K562 (cell line): ENCODE data around the gene OPN1MW3. TPM values are rescaled to one million over a fixed set of nuclear protein-coding genes. Genes with fewer than 3 reads are reported as not detected.

ENCODE experiments used
- ATAC-seq: fragments of 200-7000 bp; cut with Tn5 transposase; 3 replicates; pipeline ENCODE4 v1.9.1; 2020; ENCODE audit warnings: moderate library complexity
- BruUV-seq: library from RNA; stranded (reverse); fragments of 400-500 nt; replicated peaks from 2 replicates; lab custom pipeline; 2021; lab: Mats Ljungman, UMichigan
- CTCF ChIA-PET: fragments of 300-600 bp; formaldehyde crosslinking; extraction: SDS; loops from one replicate; lab custom pipeline; 2021; ENCODE audit warnings: low intra/inter-chr PET ratio; lab: Yijun Ruan, JAX
- POLR2A ChIA-PET: fragments of 300-600, 350-650 bp; sonication (Branson Sonifier 250); formaldehyde crosslinking; extraction: SDS; loops from one replicate; lab custom pipeline; 2021; ENCODE audit warnings: antibody characterized with exemption, inconsistent platforms; lab: Yijun Ruan, JAX
- DNase-seq, 4 experiments: peaks; one replicate each; pipeline versions ENCODE4 v3.0.0 to v3.0.0-alpha.2; 2011 to 2018; ENCODE audit warnings: low spot score in 3 of 4, mixed read lengths in 3 of 4; ENCODE audit errors: extremely low read depth in 1 of 4
- FAIRE-seq: peaks from 2 replicates; lab custom pipeline; 2011; peaks lifted over from hg19 to GRCh38; lab: Jason Lieb, UNC
- H2AFZ ChIP-seq: 2 replicates; pipeline ENCODE4 v1.6.0; 2011; ENCODE audit warnings: low read depth, low read length, control low read depth, inconsistent platforms
- H3K27ac ChIP-seq: fragments of 200-600 bp; 3 replicates; pipeline ENCODE4 v1.8.0; 2011; ENCODE audit warnings: low read depth, mild to moderate bottlenecking, control low read depth, inconsistent platforms, low read length, moderate library complexity, mixed read lengths; ENCODE audit errors: extremely low read depth
- H3K27me3 ChIP-seq, 2 experiments: fragments of 300-600 bp in 1 of 2; 2 replicates in 1 of 2; 3 replicates in 1 of 2; pipeline versions ENCODE4 v1.6.0 to v1.8.0; 2011; ENCODE audit warnings: inconsistent platforms in 2 of 2, low read length in 2 of 2, mild to moderate bottlenecking in 1 of 2, mixed read lengths in 1 of 2, moderate library complexity in 1 of 2; ENCODE audit not compliant: control insufficient read depth in 2 of 2, insufficient read depth in 2 of 2
- H3K36me3 ChIP-seq: fragments of 300-600 bp; 3 replicates; pipeline ENCODE4 v1.8.0; 2011; ENCODE audit warnings: mild to moderate bottlenecking, low read length, inconsistent platforms; ENCODE audit not compliant: control insufficient read depth, insufficient read depth
- H3K4me1 ChIP-seq, 2 experiments: fragments of 200-600 bp in 1 of 2; replicated peaks in 1 of 2; 2 replicates in 1 of 2; 3 replicates in 1 of 2; pipeline versions ENCODE4 v1.5.1 to v1.8.0; 2011; ENCODE audit warnings: inconsistent platforms in 2 of 2, low read length in 2 of 2, mild to moderate bottlenecking in 1 of 2, mixed read lengths in 1 of 2, moderate library complexity in 1 of 2; ENCODE audit not compliant: control insufficient read depth in 2 of 2, insufficient read depth in 2 of 2
- H3K4me2 ChIP-seq: 2 replicates; pipeline ENCODE4 v1.6.1; 2011; ENCODE audit warnings: low read length, control low read depth, inconsistent platforms, mixed read lengths; ENCODE audit not compliant: insufficient read depth
- H3K4me3 ChIP-seq: fragments of 200-600 bp; sonication (generic), shearing (Covaris generic); 2 replicates; pipeline ENCODE4 v1.5.1; 2016; ENCODE audit warnings: control low read depth, inconsistent platforms
- H3K79me2 ChIP-seq: fragments of 200-600 bp; 3 replicates; pipeline ENCODE4 v1.8.0; 2011; ENCODE audit warnings: low read length, inconsistent platforms; ENCODE audit not compliant: control insufficient read depth, insufficient read depth
- H3K9ac ChIP-seq, 2 experiments: 2 replicates each; pipeline versions ENCODE4 v1.6.0 to v1.6.1; 2011; ENCODE audit warnings: low read depth in 2 of 2, low read length in 2 of 2, control low read depth in 1 of 2, inconsistent platforms in 1 of 2, mild to moderate bottlenecking in 1 of 2, mixed read lengths in 1 of 2; ENCODE audit not compliant: insufficient read depth in 1 of 2
- H3K9me1 ChIP-seq: one replicate; pipeline ENCODE4 v1.6.0; 2011; ENCODE audit warnings: inconsistent platforms, mild to moderate bottlenecking, low read length, moderate library complexity; ENCODE audit not compliant: control insufficient read depth, insufficient read depth
- H3K9me3 ChIP-seq: replicated peaks from 2 replicates; pipeline ENCODE4 v1.5.1; 2011; ENCODE audit warnings: low read depth, low read length, inconsistent platforms; ENCODE audit not compliant: control insufficient read depth, insufficient read depth
- H4K20me1 ChIP-seq: replicated peaks from 2 replicates; pipeline ENCODE4 v1.6.1; 2011; ENCODE audit warnings: low read length, inconsistent platforms, mixed read lengths; ENCODE audit not compliant: control insufficient read depth, insufficient read depth
- CHD7 ChIP-seq: fragments of 200-600 bp; sonication (generic); IDR thresholded peaks from one replicate; pipeline ENCODE4 v1.6.1; 2012; ENCODE audit warnings: mild to moderate bottlenecking, low read depth, low read length, inconsistent platforms
- KHSRP ChIP-seq: fragments of 450-650 bp; IDR thresholded peaks from 2 replicates; pipeline ENCODE4 v1.6.1; 2017
- NFIC ChIP-seq: fragments of 450-650 bp; IDR thresholded peaks from 2 replicates; pipeline ENCODE4 v1.6.1; 2017; ENCODE audit warnings: mild to moderate bottlenecking, inconsistent platforms
- ZNF431 ChIP-seq: sonication (generic); formaldehyde crosslinking; IDR thresholded peaks from 2 replicates; pipeline ENCODE4 v1.8.0; 2022; ENCODE audit warnings: mild to moderate bottlenecking, missing genetic modification reagents
- ZNF699 ChIP-seq: fragments of 250-450 bp; sonication (Bioruptor Pico); IDR thresholded peaks from 2 replicates; pipeline ENCODE4 v1.8.0; 2021; ENCODE audit warnings: mild to moderate bottlenecking, moderate library complexity; ENCODE audit not compliant: insufficient replicate concordance
- WGBS: fragments of 100-300 bp; shearing (Covaris generic); methylation state at CpG from one replicate; pipeline ENCODE4 v1.1.6; 2016; ENCODE audit warnings: low coverage, mixed read lengths; ENCODE audit not compliant: insufficient coverage; ENCODE audit errors: missing lambda C conversion rate; 5-methylcytosine and 5-hydroxymethylcytosine counted together
- in situ Hi-C: fragments of 300-500 bp; cut with MboI; formaldehyde crosslinking; loops from 4 replicates; pipeline ENCODE4 v1.15.0; 2018; ENCODE audit warnings: inconsistent platforms, mixed read lengths
- intact Hi-C: fragments of 100-400 bp; cut with micrococcal nuclease; formaldehyde crosslinking; loops from 2 replicates; pipeline ENCODE4 v1.14.2; 2022
- polyA plus RNA-seq, 8 experiments: library from polyadenylated mRNA; depleted of rRNA in 4 of 8; stranded (reverse) in 5 of 8; unstranded in 3 of 8; fragments of >200 nt; fragmentation: Nextera tagmentation in 2 of 8; fragmentation: Illumina TruSeq in 1 of 8; extraction: Ambion mirVana in 2 of 8; extraction: Trizol in 1 of 8; gene quantifications; 2 replicates each; pipeline versions ENCODE4 v1.2.1 to v1.2.3, GENCODE V29; 2011 to 2014; ENCODE audit warnings: inconsistent platforms in 1 of 8, missing spikeins in 1 of 8
- total RNA-seq, 7 experiments: library from RNA; depleted of rRNA in 6 of 7; stranded (reverse); fragments of >200 nt in 6 of 7; fragmentation: Illumina TruSeq in 2 of 7; extraction: Trizol in 2 of 7; gene quantifications; 2 replicates each; pipeline versions ENCODE4 v1.2.1 to v1.2.3, GENCODE V29; 2011 to 2021; ENCODE audit warnings: low replicate concordance in 1 of 7
- TF ChIP-seq, protein P1 (sequence below): fragments of 250-450 bp; sonication (Bioruptor Pico); IDR thresholded peaks from 2 replicates; pipeline ENCODE4 v1.5.0; 2021
- TF ChIP-seq, protein P2 (sequence below): fragments of 450-650 bp; formaldehyde crosslinking; IDR thresholded peaks from 2 replicates; pipeline ENCODE4 v1.4.0; 2020; ENCODE audit warnings: mild to moderate bottlenecking, moderate library complexity

Gene OPN1MW3
- total and polyA plus RNA-seq, 9 of the 15 experiments (the other 6 are each of a cell fraction or from before 2014, with no cell fraction given): not detected

- no peak overlapping the region for H3K27ac ChIP-seq
- FAIRE-seq (no peak), DNase-seq (no peak), ATAC-seq (no peak)
- H3K79me2 ChIP-seq: no peaks in the 10 kb centered on the region
- H3K9ac ChIP-seq: 0 out of 4 replicates have a peak overlapping the region, but pooled peaks of 1 of the 2 experiments have one; percentile 32
- no peak overlapping the region for H3K4me2 ChIP-seq
- no peaks in the 10 kb centered on the region for H3K36me3 ChIP-seq
- peaks cover 2 to 3% of the 10 kb centered on the region in 2 experiments; a peak in 3 of 5 replicates for H3K4me1 ChIP-seq
- H4K20me1 ChIP-seq: no peaks in the 10 kb centered on the region
- no peak overlapping the region for H3K4me3 ChIP-seq
- intact Hi-C loops (no loop called here), in situ Hi-C loops (loop anchor here (25.0 kb wide), 1 partner anchor 97 kb away; the partner anchor contains the start of gene OPN1MW2)
- peak overlapping the region; percentile 51; the same call in 1 of the 2 replicates for H2AFZ ChIP-seq
- WGBS: 43% methylated on average over 11 of the region's 16 CpGs
- no TSS peak for BruUV-seq
- ChIA-PET POLR2A (interaction anchor here (1.2 to 1.5 kb wide), 2 partner anchors 11 to 89 kb away, joined by 3 to 5 read pairs; no protein-coding TSS in a partner anchor), CTCF (no interaction called here)
- no peaks in the 10 kb centered on the region for H3K9me3 ChIP-seq
- H3K27me3 ChIP-seq: no peaks in the 10 kb centered on the region
- no peaks in the 10 kb centered on the region for H3K9me1 ChIP-seq
- TF ChIP-seq NFIC: no peak
- no peak for TF ChIP-seq ZNF699
- no peak for TF ChIP-seq KHSRP
- TF ChIP-seq, protein P1, sequence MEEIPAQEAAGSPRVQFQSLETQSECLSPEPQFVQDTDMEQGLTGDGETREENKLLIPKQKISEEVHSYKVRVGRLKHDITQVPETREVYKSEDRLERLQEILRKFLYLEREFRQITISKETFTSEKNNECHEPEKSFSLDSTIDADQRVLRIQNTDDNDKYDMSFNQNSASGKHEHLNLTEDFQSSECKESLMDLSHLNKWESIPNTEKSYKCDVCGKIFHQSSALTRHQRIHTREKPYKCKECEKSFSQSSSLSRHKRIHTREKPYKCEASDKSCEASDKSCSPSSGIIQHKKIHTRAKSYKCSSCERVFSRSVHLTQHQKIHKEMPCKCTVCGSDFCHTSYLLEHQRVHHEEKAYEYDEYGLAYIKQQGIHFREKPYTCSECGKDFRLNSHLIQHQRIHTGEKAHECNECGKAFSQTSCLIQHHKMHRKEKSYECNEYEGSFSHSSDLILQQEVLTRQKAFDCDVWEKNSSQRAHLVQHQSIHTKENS (CRISPR knock-in tag): no peak
- no peak for TF ChIP-seq CHD7
- no peak for TF ChIP-seq ZNF431
- TF ChIP-seq, protein P2, sequence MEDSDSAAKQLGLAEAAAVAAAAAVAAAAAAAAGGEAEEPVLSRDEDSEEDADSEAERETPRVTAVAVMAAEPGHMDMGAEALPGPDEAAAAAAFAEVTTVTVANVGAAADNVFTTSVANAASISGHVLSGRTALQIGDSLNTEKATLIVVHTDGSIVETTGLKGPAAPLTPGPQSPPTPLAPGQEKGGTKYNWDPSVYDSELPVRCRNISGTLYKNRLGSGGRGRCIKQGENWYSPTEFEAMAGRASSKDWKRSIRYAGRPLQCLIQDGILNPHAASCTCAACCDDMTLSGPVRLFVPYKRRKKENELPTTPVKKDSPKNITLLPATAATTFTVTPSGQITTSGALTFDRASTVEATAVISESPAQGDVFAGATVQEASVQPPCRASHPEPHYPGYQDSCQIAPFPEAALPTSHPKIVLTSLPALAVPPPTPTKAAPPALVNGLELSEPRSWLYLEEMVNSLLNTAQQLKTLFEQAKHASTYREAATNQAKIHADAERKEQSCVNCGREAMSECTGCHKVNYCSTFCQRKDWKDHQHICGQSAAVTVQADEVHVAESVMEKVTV: no peak
These were observed 51.8 kb downstream of the OPN1MW3 start for GRCh38 chrX:154309041-154309775.
